Measurements from ENCODE around the gene ABI3.
"Not testable (repeated sequence)": the region's sequence is repeated elsewhere in the genome, so short reads cannot be mapped to it uniquely, and the experiment has no call there.

The ABI3 gene

DNA sequence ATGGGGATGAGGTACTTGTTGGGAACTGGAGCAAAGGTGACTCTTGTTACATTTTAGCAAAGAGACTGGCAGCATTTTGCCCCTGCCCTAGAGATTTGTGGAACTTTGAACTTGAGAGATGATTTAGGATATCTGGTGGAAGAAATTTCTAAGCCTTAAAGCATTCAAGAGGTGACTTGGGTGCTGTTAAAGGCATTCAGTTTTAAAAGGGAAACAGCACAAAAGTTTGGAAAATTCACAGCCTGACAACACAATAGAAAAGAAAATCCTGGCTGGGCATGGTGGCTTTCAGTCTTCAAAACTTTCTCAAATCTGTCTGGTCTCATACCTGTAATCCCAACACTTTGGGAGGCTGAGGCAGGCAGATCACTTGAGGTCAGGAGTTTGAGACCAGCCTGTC lies 26.0 kb upstream of the ABI3 start:
- not testable (repeated sequence) for H3K4me1 ChIP-seq (ENCODE audit: control insufficient read depth, insufficient read depth, low read length); H3K9ac ChIP-seq (ENCODE audit: low read depth, low read length); H3K9me3 ChIP-seq (replicated peaks; ENCODE audit: low read length); H3K4me2 ChIP-seq (ENCODE audit: low read length); H3K36me3 ChIP-seq (ENCODE audit: insufficient read depth, low read length); H3K4me3 ChIP-seq (ENCODE audit: low read length); H3K27me3 ChIP-seq (ENCODE audit: control insufficient read depth, insufficient read depth, low read length)

DNA sequence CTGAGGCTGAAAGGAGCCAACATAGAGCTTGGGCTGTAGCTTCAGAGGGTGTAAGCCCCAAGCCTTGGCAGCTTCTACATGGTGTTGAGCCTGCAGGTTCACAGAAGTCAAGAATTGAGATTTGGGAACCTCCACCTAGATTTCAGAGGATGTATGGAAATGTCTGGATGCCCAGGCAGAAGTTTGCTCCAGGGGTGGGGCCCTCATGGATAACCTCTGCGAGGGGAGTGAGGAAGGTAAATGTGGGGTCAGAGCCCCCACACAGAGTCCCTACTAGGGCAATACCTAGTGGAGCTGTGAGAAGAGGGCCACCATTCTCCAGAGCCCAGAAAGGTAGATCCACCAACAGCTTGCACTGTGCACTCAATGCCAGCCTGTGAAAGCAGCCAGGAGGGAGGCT lies 25.1 kb upstream of the ABI3 start:
- H3K9me3 ChIP-seq (replicated peaks; ENCODE audit: low read length); H3K36me3 ChIP-seq (ENCODE audit: insufficient read depth, low read length); H3K4me3 ChIP-seq (ENCODE audit: low read length); H3K27me3 ChIP-seq (ENCODE audit: control insufficient read depth, insufficient read depth, low read length); H3K4me2 ChIP-seq (ENCODE audit: low read length); H3K9ac ChIP-seq (ENCODE audit: low read depth, low read length); H3K4me1 ChIP-seq (ENCODE audit: control insufficient read depth, insufficient read depth, low read length): not testable (repeated sequence)

DNA sequence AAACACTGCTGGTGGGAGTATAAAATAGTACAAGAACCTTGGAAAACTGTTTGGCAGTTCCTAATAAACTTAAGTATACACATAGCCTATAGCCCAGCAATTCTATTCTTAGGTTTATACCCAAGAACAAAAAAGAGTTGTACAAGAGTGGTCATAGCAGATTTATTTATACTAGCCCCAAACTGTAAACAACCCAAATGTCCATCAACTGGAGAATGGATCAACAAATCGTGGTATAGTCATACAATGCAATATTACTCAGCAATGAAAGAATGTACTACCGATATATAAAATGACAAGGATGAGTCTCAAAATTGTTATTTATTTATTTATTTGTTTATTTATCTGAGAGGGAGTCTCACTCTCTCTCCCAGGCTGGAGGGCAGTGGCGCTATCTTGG lies 23.2 kb upstream of the ABI3 start:
- Histone ChIP-seq H3K4me3 (ENCODE audit: low read length) (no peak overlapping the region), H3K36me3 (ENCODE audit: insufficient read depth, low read length) (no peaks in the 10 kb centered on the region), H3K4me1 (ENCODE audit: control insufficient read depth, insufficient read depth, low read length) (peaks cover 3% of the 10 kb centered on the region), H3K9ac (ENCODE audit: low read depth, low read length) (no peak overlapping the region), H3K9me3 (replicated peaks; ENCODE audit: low read length) (no peaks in the 10 kb centered on the region), H3K27me3 (ENCODE audit: control insufficient read depth, insufficient read depth, low read length) (no peaks in the 10 kb centered on the region), H3K4me2 (ENCODE audit: low read length) (no peak overlapping the region)

DNA sequence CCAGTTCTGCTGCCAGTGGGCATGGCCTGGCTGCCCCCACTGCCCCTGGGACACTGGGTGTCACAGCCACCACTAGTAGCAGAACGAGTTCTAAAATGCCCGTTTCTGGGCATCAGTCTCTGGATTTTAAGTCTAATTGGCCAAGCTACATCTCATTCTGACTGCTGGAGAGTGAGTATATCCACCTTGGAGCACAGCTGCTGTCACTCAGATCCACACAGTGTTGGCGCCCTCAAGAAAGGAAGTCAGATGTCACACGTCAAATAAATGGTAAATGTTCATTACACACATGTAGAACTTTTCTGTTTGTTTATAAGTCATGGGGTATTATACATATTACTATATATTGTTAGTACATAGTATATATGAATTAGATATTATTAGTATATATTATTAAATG lies 19.6 kb upstream of the ABI3 start:
- Histone ChIP-seq H3K9ac (ENCODE audit: low read depth, low read length) (no peak overlapping the region), H3K9me3 (replicated peaks; ENCODE audit: low read length) (no peaks in the 10 kb centered on the region), H3K4me2 (ENCODE audit: low read length) (no peak overlapping the region), H3K36me3 (ENCODE audit: insufficient read depth, low read length) (no peaks in the 10 kb centered on the region), H3K4me3 (ENCODE audit: low read length) (no peak overlapping the region), H3K4me1 (ENCODE audit: control insufficient read depth, insufficient read depth, low read length) (peaks cover 14% of the 10 kb centered on the region), H3K27me3 (ENCODE audit: control insufficient read depth, insufficient read depth, low read length) (no peaks in the 10 kb centered on the region)

DNA sequence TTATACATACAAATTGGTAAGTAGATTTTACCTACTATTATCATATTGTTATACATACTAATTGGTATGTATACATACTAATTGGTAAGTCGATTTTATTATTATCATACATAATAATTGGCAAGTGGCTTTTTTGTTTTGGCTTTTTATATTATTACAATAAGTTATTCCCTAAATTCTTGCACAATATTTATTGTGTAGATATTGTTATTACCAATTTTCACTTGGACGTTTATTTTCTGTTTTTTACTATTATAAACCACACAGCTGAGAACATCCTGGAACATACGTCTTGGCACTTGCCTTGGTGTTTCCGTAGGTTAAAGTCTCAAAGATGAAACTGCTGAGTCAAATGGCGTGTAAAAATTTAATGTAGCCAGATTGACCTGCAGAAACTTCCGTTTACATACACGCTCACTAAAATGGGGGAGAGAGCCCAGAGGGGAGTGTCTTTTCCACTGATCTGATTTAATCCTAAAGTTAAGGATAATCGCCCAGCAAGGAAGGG lies 19.0 kb upstream of the ABI3 start:
- Histone ChIP-seq H3K27me3 (ENCODE audit: control insufficient read depth, insufficient read depth, low read length) (no peaks in the 10 kb centered on the region), H3K4me1 (ENCODE audit: control insufficient read depth, insufficient read depth, low read length) (peaks cover 14% of the 10 kb centered on the region), H3K36me3 (ENCODE audit: insufficient read depth, low read length) (no peaks in the 10 kb centered on the region), H3K4me3 (ENCODE audit: low read length) (peak overlapping the region; percentile 78), H3K9ac (ENCODE audit: low read depth, low read length) (peak overlapping the region; percentile 86), H3K9me3 (replicated peaks; ENCODE audit: low read length) (no peaks in the 10 kb centered on the region), H3K4me2 (ENCODE audit: low read length) (peak overlapping the region; percentile 79)

DNA sequence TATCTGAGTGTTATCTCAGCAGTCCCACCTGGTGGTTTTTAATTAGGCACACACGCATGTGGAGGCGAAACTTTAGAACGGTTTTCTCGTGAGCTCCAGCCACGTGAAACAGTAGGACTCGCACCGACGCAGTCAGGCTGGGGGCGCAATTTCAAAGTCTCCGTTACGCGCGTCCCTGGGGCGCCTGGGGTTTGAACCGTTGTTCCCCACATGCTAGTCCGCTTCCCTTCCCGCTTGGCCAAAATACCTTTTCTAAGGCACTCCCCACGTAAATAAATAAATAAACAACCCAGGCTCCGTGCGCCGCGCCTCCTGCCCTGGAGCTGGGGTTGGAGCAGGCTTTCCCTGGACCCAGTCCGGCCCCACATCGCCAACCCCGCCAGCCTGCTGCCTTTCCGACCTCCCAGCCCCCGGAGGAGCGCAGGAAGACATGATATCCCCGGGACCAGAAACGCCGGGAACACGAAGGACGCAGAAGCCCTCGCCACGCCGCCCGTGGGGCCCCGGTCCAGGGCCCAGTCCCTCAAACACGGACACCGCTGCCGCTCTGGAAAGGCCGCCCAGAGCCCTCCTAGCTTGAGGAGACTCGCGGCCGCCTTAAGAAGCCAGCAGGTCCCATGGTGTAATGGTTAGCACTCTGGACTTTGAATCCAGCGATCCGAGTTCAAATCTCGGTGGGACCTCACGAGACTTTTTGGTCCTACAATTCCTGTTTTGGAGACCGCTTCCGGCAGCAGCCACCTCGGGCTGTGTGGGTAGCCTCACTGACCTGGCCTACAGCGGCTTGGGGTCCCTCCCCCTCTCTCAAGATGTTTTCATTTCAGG lies 18.4 kb upstream of the ABI3 start:
- Histone ChIP-seq H3K9ac (ENCODE audit: low read depth, low read length) (peak overlapping the region; percentile 86), H3K4me3 (ENCODE audit: low read length) (peak overlapping the region; percentile 78), H3K36me3 (ENCODE audit: insufficient read depth, low read length) (no peaks in the 10 kb centered on the region), H3K9me3 (replicated peaks; ENCODE audit: low read length) (no peaks in the 10 kb centered on the region), H3K4me2 (ENCODE audit: low read length) (peak overlapping the region; percentile 79), H3K4me1 (ENCODE audit: control insufficient read depth, insufficient read depth, low read length) (peaks cover 14% of the 10 kb centered on the region), H3K27me3 (ENCODE audit: control insufficient read depth, insufficient read depth, low read length) (no peaks in the 10 kb centered on the region)

DNA sequence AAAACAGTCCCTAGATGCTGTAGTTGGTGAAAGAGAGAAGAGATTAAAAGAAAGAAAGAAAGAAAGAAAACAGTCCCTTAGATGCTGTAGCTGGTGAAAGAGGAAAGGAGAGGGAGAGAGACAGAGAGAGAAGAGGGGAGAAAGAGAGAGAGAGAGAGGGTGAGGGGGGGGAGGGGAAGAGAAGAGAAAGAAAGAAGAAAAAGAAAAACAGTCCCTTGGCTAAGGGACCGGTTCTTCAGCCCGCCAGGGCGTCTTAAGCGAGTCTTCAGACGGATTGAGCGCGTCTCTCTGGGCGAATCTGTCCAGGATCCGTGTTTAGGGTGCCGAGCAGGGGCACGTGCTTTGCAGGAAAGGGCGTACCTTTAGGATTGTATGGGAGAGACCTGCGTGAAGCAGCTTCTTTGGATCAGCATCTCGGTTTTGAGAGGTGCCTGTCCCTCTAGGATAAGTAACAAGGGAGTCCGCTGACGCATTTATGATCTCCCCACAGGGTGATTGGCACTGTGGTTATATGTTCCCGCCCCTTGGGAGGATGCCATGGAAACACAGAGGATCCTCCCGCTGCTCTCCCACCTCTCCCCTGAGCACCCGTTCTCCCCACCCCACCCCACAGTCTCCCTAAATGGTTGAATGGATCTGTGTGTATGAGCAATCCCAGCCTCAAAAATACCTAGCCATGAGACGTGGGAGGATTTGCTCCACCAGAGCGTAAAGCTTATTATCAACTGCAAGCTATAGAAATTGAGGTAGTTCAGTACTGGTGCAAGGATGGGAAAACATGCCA lies 16.8 kb upstream of the ABI3 start:
- Histone ChIP-seq H3K36me3 (ENCODE audit: insufficient read depth, low read length) (no peaks in the 10 kb centered on the region), H3K9ac (ENCODE audit: low read depth, low read length) (peak overlapping the region; percentile 86), H3K4me2 (ENCODE audit: low read length) (peak overlapping the region; percentile 79), H3K27me3 (ENCODE audit: control insufficient read depth, insufficient read depth, low read length) (no peaks in the 10 kb centered on the region), H3K9me3 (replicated peaks; ENCODE audit: low read length) (no peaks in the 10 kb centered on the region), H3K4me3 (ENCODE audit: low read length) (peak overlapping the region; percentile 78), H3K4me1 (ENCODE audit: control insufficient read depth, insufficient read depth, low read length) (peaks cover 21% of the 10 kb centered on the region)

DNA sequence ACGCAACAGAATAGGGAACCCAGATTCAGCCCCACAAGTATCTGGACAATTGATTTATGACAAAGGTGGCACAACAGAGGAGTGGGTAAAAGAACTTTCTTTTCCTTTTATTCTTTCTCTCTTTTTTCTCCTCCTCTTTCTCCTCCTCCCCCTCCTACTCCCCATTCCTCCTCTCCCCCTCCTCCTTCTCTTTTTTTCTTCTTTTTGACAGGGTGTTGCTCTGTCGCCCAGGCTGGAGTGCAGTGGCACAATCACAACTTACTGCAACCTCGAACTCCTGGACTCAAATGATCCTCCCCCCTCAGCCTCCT lies 16.3 kb upstream of the ABI3 start:
- Histone ChIP-seq H3K36me3 (ENCODE audit: insufficient read depth, low read length) (no peaks in the 10 kb centered on the region), H3K4me2 (ENCODE audit: low read length) (peak overlapping the region; percentile 79), H3K9ac (ENCODE audit: low read depth, low read length) (no peak overlapping the region), H3K27me3 (ENCODE audit: control insufficient read depth, insufficient read depth, low read length) (no peaks in the 10 kb centered on the region), H3K4me3 (ENCODE audit: low read length) (no peak overlapping the region), H3K4me1 (ENCODE audit: control insufficient read depth, insufficient read depth, low read length) (peaks cover 21% of the 10 kb centered on the region), H3K9me3 (replicated peaks; ENCODE audit: low read length) (no peaks in the 10 kb centered on the region)

DNA sequence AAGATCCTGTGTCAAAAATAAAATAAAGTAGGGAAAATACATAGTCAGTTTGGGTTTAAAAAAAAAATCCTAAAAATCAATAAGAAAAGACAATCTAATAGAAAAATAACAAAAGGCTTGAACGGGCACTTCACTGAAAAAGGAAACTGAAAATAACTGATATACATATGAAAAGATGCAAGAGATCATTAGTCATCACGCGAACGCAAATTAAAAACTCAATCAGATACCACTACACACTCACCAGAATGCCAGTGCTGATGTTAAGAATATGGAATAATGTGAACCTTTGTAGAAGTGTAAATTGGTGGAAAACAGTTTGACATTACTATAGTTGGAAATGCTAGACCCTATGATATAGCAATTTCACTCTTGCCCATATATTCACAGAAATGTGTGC lies 14.8 kb upstream of the ABI3 start:
- no peak overlapping the region for H3K4me2 ChIP-seq (ENCODE audit: low read length)
- H3K9ac ChIP-seq (ENCODE audit: low read depth, low read length), result no peak overlapping the region
- no peaks in the 10 kb centered on the region for H3K9me3 ChIP-seq (replicated peaks; ENCODE audit: low read length)
- peaks cover 8% of the 10 kb centered on the region for H3K27me3 ChIP-seq (ENCODE audit: control insufficient read depth, insufficient read depth, low read length)
- no peak overlapping the region for H3K4me3 ChIP-seq (ENCODE audit: low read length)
- H3K36me3 ChIP-seq (ENCODE audit: insufficient read depth, low read length), result no peaks in the 10 kb centered on the region
- H3K4me1 ChIP-seq (ENCODE audit: control insufficient read depth, insufficient read depth, low read length), result peaks cover 21% of the 10 kb centered on the region

DNA sequence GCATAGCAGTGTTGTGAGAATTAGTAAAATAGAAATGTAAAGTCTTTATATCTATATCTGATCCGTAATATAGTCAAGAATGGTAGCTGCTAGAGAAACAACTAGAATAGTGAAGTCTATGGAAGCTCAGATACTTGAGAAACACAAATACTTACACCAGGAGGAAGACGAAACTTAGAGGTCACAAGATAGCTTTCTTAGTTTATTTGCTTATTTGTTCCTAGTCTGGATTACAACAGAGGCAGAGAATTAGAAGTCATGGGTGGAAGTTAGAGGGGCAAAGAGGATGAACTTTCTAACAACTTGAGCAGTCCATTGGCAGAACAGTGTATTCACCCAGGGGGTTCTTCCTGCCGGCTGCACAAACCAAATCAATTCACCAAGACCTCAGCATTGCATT lies 14.0 kb upstream of the ABI3 start:
- peaks cover 18% of the 10 kb centered on the region for H3K4me1 ChIP-seq (ENCODE audit: control insufficient read depth, insufficient read depth, low read length)
- no peak overlapping the region for H3K4me3 ChIP-seq (ENCODE audit: low read length)
- no peaks in the 10 kb centered on the region for H3K36me3 ChIP-seq (ENCODE audit: insufficient read depth, low read length)

DNA sequence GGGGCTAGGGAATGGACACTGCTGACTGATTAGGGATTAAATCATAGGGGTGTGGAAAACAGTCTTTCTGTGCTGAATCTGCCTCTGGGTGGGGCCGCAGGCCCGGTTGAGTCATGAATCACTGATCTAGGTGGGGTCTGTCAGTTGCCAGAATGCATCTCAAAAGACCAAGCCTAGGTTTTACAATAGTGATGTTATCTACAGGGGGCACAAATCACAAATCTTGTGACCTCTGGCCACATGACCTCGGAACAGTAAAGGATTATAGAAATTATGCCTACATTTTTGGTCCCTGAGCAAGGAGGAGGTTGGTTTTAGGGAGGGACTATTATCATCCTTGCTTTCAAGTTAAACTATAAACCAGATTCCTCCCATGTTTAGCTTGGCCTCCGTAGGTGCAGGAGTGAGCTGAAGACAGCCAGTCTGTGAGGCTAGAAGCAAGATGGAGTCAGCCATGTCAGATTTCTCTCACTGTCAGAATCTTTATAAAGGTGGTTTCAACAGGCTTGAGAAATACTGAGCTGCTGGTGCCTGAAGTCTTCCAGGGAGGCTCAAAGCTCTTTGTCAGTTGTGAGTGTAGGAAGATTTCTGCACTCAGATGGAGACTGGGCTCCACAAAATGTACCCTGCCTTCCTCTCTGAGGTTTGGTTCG lies 13.0 kb upstream of the ABI3 start:
- H3K4me1 ChIP-seq (ENCODE audit: control insufficient read depth, insufficient read depth, low read length), result peaks cover 18% of the 10 kb centered on the region
- H3K36me3 ChIP-seq (ENCODE audit: insufficient read depth, low read length), result no peaks in the 10 kb centered on the region
- H3K9ac ChIP-seq (ENCODE audit: low read depth, low read length), result no peak overlapping the region
- H3K4me3 ChIP-seq (ENCODE audit: low read length), result no peak overlapping the region
- no peaks in the 10 kb centered on the region for H3K9me3 ChIP-seq (replicated peaks; ENCODE audit: low read length)
- H3K27me3 ChIP-seq (ENCODE audit: control insufficient read depth, insufficient read depth, low read length), result peaks cover 15% of the 10 kb centered on the region
- H3K4me2 ChIP-seq (ENCODE audit: low read length), result no peak overlapping the region

More for the DNA sequence above, 14.0 kb upstream of the ABI3 start:
- peaks cover 9% of the 10 kb centered on the region for H3K27me3 ChIP-seq (ENCODE audit: control insufficient read depth, insufficient read depth, low read length)
- no peak overlapping the region for H3K4me2 ChIP-seq (ENCODE audit: low read length)
- no peak overlapping the region for H3K9ac ChIP-seq (ENCODE audit: low read depth, low read length)
- H3K9me3 ChIP-seq (replicated peaks; ENCODE audit: low read length), result no peaks in the 10 kb centered on the region

All from skeletal muscle satellite cell (primary cell).